ENCODE results near the gene PPP2R1B.
"Not testable (repeated sequence)": the region's sequence is repeated elsewhere in the genome, so short reads cannot be mapped to it uniquely, and the experiment has no call there.

PPP2R1B gene

DNA sequence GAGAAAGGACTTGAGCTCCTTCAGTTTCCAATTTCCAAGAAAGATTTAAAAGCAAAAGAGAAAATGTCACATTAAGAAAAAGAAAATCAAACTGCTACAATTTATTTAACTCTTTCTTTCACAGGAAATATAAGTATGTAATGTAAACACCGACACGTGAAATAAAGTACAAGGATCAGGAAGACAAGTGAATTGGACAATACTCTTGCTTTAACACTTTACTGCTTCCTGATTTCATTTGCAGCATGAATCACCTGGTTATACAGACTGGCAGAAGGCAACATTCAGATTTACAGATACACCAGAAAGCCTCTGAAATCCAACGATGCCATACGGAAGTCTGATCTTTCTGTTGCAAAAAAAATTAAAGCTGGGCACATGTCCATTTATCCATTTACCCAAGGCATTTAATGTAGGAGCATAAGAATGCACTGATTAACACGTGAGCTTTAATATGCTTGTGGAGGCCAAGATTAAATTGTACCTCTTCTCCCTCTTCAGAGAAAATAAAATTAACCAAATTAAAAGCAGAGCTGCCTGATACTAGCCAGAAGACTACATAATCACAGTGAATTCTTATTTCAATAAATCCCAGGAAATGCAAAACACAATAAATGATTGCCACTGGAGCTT lies 16.0 kb upstream of the PPP2R1B start:
- no peak for DNase-seq

GRCh38 chr11:111779118-111779517 lies 12.9 kb upstream of the PPP2R1B start:
- DNase-seq, result no peak

DNA sequence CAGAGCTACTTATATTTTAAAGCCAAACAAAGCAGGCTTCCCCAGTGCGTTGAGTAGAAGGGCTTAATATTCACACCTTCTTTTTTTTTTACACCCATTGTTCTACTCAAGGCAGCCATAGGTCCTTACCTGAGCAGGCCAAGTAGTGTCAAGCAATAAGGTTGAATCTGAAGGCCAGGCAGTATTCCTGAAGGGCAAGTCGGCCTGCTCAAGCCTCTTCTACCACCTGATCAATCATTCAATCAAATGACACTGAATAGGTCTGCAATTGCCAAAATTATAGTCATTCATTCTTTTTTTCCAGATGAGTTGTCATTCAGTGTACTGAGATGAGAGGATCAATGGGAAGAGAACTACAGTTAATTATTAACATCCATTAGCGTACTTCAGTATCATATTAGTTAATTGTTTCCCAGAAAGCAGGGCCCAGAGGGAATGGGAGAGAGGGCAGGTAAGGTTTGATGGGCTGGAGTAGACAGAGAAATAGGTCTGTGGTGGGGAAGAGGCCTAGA lies 11.9 kb upstream of the PPP2R1B start:
- no peak for DNase-seq

- DNase-seq, result peak; percentile 35 to 69
Observed at GRCh38 chr11:111777094-111778046, 11.2 kb upstream of the PPP2R1B start.

- DNase-seq, result no peak
Observed at GRCh38 chr11:111776398-111777093, 10.4 kb upstream of the PPP2R1B start.

DNA sequence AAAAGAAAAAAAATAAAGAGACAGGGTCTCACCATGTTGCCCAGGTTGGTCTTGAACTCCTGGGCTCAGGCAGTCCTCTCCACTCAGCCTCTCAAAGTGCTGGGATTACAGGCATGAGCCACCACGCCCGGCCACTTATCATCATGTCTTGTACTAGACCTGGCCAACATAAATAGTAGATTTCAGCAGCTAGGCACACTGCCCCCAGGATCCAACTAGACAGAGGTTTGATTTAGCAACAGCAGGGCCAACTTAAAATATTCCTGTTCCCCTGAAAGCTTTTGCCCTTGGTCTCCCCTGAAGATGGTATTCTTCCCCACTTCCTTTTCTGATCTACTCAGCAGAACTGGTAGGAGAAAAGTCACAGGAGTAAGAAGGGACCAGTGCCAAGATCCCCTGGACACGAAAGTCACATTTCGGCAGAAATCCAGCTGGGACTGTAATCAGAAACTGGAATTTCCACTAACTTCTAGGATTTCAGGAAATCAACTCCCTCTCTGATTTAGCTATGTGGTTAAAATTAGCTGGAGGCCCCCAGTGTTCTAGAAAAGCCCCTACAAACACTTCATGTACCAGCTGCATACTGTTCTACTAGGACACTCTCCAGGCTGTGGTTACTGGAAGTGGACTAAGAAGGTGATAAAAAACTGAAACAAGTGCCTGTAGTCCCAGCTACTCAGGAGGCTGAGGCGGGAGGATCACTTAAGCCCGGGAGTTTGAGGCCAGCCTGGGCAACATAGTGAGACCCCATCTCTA lies 8.9 kb upstream of the PPP2R1B start:
- DNase-seq, result no peak

- no peak for DNase-seq
Observed at GRCh38 chr11:111772535-111772934, 6.3 kb upstream of the PPP2R1B start.

GRCh38 chr11:111771205-111771604 lies 5.0 kb upstream of the PPP2R1B start:
- not testable (repeated sequence) for DNase-seq

DNA sequence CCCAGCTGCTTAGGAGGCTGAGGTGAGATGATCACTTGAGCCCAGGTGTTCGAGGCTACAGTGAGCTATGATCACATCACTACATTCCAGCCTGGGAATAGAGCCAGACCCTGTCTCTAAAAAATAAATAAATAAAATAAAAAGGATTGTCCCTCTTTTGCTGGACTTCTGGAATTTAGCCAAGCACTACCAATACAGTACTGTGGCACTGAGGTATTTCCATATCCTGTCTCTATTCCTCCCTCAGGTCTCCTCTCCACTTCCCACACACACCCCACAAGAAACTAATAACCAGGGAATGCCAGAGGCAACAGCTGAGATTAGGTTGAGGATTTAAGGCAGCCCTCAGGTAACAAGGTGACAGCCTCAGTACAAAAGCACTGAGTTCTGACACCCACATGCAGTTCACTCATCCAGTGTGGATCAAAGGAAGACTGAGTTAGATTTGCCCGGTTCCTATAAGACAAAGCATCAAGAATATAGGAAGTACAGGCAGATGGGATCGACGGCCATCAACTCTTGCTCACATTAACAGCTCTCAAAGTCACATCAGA lies 4.5 kb upstream of the PPP2R1B start:
- DNase-seq, result no peak

GRCh38 chr11:111766834-111767142 lies 599 bp upstream of the PPP2R1B start:
- no peak for DNase-seq

DNA sequence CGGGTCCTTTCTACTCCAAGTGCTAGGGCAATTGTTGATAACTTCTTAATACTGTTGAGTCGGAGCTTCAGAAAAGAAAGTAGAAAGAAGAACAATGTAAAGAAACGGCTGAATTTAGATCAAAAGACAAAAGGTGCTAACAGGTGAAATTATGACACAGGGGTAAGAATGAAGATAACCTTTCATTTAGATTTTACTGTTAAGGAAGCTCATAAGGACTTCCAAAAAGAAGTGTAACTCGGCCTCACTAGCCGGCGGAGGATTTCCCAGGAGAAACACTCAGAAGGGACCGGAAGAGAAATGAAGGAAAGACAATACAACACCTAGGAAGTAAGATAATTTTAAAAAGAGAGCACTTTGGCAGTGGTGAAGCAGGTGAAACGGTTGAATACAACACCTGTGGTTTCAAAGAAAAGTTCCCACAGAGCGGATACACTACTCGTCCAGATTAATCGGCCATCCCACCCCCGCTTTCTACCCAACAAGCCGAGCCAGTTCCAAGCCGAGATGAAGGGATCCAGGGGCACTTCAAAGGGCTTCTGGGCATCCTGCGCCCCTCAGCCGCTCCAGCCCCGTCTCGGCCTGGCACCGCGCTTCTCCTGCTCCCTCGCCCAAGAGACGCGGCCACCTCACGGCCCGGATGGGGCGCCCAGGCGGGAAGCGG lies 737 bp downstream of the PPP2R1B start:
- peak in 1 of 2 donors; percentile 12 for DNase-seq

- no peak for DNase-seq
Observed at GRCh38 chr11:111764621-111765020, 1.6 kb downstream of the PPP2R1B start.

GRCh38 chr11:111762981-111763643 lies 3.1 kb downstream of the PPP2R1B start:
- no peak for DNase-seq

GRCh38 chr11:111762526-111762925 lies 3.7 kb downstream of the PPP2R1B start:
- DNase-seq, result no peak

DNA sequence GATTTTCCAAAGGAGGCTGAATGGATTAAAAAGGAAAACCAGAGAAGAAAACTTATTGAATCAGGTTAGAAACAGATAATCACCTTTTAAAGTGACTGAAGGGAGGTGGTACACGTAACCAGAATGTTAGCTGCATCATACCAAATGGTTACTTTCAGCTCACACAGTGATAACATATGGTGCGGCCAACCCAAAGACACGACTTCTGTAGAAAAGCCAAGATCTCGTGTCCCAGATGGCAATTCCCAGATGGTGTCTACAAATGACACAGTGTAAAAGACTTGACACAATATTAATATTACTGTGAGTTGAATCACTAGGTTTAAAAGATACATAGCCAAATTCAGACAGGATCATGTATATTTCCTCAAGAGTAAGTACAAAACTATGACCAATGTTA lies 5.2 kb downstream of the PPP2R1B start:
- DNase-seq, result no peak

- DNase-seq, result no peak
Observed at GRCh38 chr11:111759778-111760407, 6.3 kb downstream of the PPP2R1B start.

DNA sequence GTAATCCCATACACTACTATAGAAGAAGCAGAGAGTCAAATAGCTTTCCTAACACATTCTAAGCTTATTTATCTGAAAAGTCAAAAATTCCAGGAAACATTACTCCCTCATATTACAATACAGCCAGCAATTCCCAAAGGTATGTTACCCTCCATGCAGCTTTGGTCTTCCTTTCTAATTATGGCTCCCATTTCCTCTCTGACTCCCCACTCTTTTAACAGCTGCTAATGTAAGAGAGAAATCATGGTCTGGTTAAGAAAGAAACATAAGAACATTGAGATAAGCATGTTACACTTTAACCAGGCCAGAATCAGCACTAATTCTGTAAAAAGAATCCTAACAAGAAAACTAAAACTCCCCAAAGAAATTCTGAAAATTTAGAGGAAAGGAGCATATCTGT lies 6.8 kb downstream of the PPP2R1B start:
- DNase-seq, result no peak

GRCh38 chr11:111756097-111756496 lies 10.1 kb downstream of the PPP2R1B start:
- DNase-seq, result no peak

DNA sequence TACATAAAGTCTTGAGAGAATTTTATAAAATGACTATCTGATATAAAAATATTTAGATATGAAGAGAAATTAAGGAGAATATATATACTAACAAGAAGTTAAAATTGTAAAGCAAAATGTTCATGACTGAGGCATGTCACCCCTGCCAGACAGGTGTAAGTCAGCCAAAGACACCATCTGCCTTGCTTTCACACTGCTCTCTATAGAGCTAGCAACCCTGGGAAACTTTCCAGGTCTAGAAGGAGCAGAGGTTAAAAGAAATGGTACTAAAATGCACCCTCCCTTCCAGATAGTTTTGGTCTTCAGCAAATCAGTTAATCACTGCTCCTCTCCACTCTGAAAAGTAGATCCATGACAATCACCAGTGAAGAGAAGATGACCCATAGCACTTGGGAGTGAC lies 16.5 kb downstream of the PPP2R1B start:
- no peak for DNase-seq

DNA sequence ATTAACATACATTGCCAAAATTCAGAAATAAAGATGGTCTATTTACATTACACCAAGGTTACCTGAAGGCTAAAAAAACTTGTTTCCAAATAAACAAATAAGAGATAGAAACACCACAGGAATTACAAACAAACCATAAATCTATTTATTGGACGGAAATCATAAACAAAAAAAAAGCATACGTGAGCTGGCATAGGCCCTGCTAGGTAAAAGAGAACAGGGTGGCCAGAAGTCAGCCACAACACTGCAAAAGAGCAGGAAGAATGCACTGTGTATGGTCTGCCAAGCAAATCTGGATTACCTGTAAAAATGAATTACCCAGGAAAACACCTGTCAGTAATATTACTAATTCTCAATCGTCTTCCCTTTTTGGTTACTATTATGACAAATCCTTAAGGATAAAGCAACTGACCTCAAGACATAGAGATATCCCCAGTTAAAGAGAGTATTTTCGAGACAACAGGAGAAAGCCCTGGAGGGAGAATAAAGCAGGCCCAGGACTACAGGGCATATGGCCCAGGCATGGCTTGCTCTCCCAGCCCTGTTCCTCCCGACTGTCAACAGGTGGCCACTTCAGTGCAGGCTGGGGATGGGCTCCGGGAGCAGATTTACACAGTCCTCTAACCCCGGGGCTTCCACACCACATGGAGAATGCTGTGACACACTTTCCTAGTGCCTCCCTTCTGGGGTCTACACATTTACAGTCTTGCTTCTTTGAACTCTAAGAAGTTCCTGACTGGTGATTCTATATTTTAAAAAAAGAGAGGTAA lies 18.0 kb downstream of the PPP2R1B start:
- no peak for DNase-seq

Measured in CD4-positive, alpha-beta T cell treated with Interleukin-1 beta for 1 hour (primary cell).